Psoas muscle (tissue), 7 donors: ENCODE measurements around the gene FDCSP. TPM values are rescaled to one million over a fixed set of nuclear protein-coding genes. Genes with fewer than 3 reads are reported as not detected.

ENCODE experiments used
- polyA plus RNA-seq, 3 donors: library from polyadenylated mRNA; stranded (reverse); fragments of 200-250 nt; gene quantifications; one replicate each; pipeline ENCODE4 v1.2.3, GENCODE V29; 2013
- total RNA-seq, 4 donors: library from RNA; stranded (reverse); fragmentation: NEBNext Ultra II Directional in 2 of 4; extraction: Animal tissue kit (Norgen Biotek cat#: 25700) in 2 of 4; gene quantifications; one replicate each; pipeline versions ENCODE4 v1.2.1 to v1.2.4, GENCODE V29; 2021 to 2023
- donor health status: healthy with polysubstance abuse.
- donor health status: DM: no; HTN: no; CAD: no; lungs with moderate emphysema.
- donor health status: Bipolar disorder and iron deficiency.
- donor health status: healthy.
- donor health status: DM: no; HTN: no; CAD: no.
- donor health status: DM: no; HTN: no; CAD: no.
- donor health status: DM: yes; HTN: yes; CAD: no.

The FDCSP gene
- total and polyA plus RNA-seq, 7 donors: not detected

Other genes with a start within 250 kb of the FDCSP start
- gene STATH, start 230.2 kb upstream of the FDCSP start, total RNA-seq: not detected
- gene STATH, start 230.2 kb upstream of the FDCSP start, polyA plus RNA-seq: under 1 TPM in 1 of 3 donors, not detected in 2; 0.13 TPM
- gene HTN3, start 197.7 kb upstream of the FDCSP start, total RNA-seq: not detected
- not detected for gene HTN3, start 197.7 kb upstream of the FDCSP start, polyA plus RNA-seq
- gene HTN1, start 175.7 kb upstream of the FDCSP start, total RNA-seq: not detected
- not detected for gene HTN1, start 175.7 kb upstream of the FDCSP start, polyA plus RNA-seq
- gene PRR27, start 71.9 kb upstream of the FDCSP start, total RNA-seq: not detected
- gene PRR27, start 71.9 kb upstream of the FDCSP start, polyA plus RNA-seq: not detected
- not detected for gene ODAM, start 30.4 kb upstream of the FDCSP start, total RNA-seq
- gene ODAM, start 30.4 kb upstream of the FDCSP start, polyA plus RNA-seq: not detected
- gene CSN3, start 16.5 kb downstream of the FDCSP start, total RNA-seq: not detected
- not detected for gene CSN3, start 16.5 kb downstream of the FDCSP start, polyA plus RNA-seq
- not detected for gene CABS1, start 108.9 kb downstream of the FDCSP start, total RNA-seq
- gene CABS1, start 108.9 kb downstream of the FDCSP start, polyA plus RNA-seq: not detected
- not detected for gene SMR3A, start 134.6 kb downstream of the FDCSP start, total RNA-seq
- not detected for gene SMR3A, start 134.6 kb downstream of the FDCSP start, polyA plus RNA-seq
- not detected for gene SMR3B, start 157.0 kb downstream of the FDCSP start, total RNA-seq
- gene SMR3B, start 157.0 kb downstream of the FDCSP start, polyA plus RNA-seq: not detected
- not detected for gene OPRPN, start 171.8 kb downstream of the FDCSP start, total RNA-seq
- not detected for gene OPRPN, start 171.8 kb downstream of the FDCSP start, polyA plus RNA-seq
- not detected for gene MUC7, start 246.1 kb downstream of the FDCSP start, total RNA-seq
- not detected for gene MUC7, start 246.1 kb downstream of the FDCSP start, polyA plus RNA-seq